OCI-LY7 (cell line): ENCODE data around the gene KDM3A.

Experiments
- EZH2phosphoT487 ChIP-seq: fragments of 200-600 bp; sonication (generic); IDR thresholded peaks from 2 replicates; pipeline ENCODE4 v1.6.1; 2018; ENCODE audit warnings: low read depth, borderline replicate concordance, mild to moderate bottlenecking, mixed run types, antibody characterized with exemption, low read length, moderate library complexity, mixed read lengths
- TF ChIP-seq, protein P1 (sequence below): fragments of 200-600 bp; sonication (generic); conservative IDR thresholded peaks from 2 replicates; pipeline ENCODE4 v1.5.1; 2014; ENCODE audit warnings: mild to moderate bottlenecking, antibody characterized with exemption, low read length, moderate library complexity, mixed read lengths

DNA sequence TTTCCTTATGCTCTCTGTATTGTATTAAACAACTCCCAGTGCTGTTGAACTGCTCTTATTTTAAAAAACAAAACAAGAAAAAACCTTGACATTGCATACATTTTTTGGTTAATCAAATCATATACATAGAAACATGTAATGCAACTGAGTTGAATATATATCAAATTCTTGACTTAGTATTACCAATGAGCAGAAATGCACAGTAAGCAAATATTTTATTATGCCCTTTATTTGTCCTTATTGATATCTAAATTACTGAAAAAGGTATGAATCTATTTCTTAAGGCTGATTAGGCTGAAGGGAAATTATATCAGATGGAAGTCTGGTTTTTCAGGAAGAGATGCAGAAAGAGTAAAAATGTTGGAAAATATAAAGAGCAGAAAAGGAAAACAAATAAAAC, 6.9 kb upstream of the KDM3A start:
- TF ChIP-seq, protein P1, sequence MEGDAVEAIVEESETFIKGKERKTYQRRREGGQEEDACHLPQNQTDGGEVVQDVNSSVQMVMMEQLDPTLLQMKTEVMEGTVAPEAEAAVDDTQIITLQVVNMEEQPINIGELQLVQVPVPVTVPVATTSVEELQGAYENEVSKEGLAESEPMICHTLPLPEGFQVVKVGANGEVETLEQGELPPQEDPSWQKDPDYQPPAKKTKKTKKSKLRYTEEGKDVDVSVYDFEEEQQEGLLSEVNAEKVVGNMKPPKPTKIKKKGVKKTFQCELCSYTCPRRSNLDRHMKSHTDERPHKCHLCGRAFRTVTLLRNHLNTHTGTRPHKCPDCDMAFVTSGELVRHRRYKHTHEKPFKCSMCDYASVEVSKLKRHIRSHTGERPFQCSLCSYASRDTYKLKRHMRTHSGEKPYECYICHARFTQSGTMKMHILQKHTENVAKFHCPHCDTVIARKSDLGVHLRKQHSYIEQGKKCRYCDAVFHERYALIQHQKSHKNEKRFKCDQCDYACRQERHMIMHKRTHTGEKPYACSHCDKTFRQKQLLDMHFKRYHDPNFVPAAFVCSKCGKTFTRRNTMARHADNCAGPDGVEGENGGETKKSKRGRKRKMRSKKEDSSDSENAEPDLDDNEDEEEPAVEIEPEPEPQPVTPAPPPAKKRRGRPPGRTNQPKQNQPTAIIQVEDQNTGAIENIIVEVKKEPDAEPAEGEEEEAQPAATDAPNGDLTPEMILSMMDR, result no peak
- no peak for TF ChIP-seq EZH2phosphoT487
